Vagina (tissue), 2 donors: Measurements from ENCODE around the gene MPHOSPH6.

ENCODE experiments used
- POLR2A ChIP-seq, 2 donors: fragments of 450-650 bp; IDR thresholded peaks; one replicate each; pipeline ENCODE4 v1.6.1; 2017; ENCODE audit warnings: antibody characterized with exemption in 2 of 2, mild to moderate bottlenecking in 2 of 2, moderate library complexity in 2 of 2
- POLR2AphosphoS5 ChIP-seq, 2 donors: sonication (generic); formaldehyde crosslinking; IDR thresholded peaks; one replicate each; pipeline ENCODE4 v1.9.0; 2017; ENCODE audit warnings: antibody characterized with exemption in 2 of 2, mild to moderate bottlenecking in 2 of 2, low read depth in 1 of 2; ENCODE audit not compliant: insufficient read depth in 1 of 2
- TF ChIP-seq, protein P1 (sequence below), 3 experiments: fragments of 450-650 bp in 2 of 3; fragments of 200-600 bp in 1 of 3; sonication (generic) in 1 of 3; IDR thresholded peaks; one replicate each; pipeline ENCODE4 v1.5.1; 2017 to 2019; ENCODE audit warnings: antibody characterized with exemption in 3 of 3, mild to moderate bottlenecking in 2 of 3, moderate library complexity in 2 of 3

DNA sequence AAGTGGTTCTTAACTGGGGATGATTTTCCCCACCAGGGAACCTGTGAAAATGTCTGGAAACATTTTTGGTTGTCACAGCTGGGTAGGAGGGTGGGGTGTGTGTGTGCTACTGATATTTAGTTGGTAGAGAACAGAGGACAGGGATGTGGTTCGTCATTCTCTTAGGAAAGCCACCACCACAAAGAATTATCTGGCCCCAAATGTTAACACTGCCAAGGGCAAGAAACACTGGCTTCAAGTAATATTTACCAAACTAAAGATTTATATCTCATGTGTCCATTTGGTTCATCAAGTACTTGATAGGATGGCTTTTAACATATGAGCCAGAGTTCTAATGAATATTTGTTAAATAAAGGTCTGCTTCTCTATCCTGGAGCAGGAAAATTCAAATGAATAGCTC is 19.5 kb downstream of the MPHOSPH6 start:
- TF ChIP-seq, protein P1, sequence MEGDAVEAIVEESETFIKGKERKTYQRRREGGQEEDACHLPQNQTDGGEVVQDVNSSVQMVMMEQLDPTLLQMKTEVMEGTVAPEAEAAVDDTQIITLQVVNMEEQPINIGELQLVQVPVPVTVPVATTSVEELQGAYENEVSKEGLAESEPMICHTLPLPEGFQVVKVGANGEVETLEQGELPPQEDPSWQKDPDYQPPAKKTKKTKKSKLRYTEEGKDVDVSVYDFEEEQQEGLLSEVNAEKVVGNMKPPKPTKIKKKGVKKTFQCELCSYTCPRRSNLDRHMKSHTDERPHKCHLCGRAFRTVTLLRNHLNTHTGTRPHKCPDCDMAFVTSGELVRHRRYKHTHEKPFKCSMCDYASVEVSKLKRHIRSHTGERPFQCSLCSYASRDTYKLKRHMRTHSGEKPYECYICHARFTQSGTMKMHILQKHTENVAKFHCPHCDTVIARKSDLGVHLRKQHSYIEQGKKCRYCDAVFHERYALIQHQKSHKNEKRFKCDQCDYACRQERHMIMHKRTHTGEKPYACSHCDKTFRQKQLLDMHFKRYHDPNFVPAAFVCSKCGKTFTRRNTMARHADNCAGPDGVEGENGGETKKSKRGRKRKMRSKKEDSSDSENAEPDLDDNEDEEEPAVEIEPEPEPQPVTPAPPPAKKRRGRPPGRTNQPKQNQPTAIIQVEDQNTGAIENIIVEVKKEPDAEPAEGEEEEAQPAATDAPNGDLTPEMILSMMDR (IDR thresholded peaks at IDR 0.05) = no peak
- TF ChIP-seq POLR2AphosphoS5 (IDR thresholded peaks at IDR 0.05; ENCODE audit: insufficient read depth in 1 of 2, low read depth in 1 of 2) = no peak
- no peak for TF ChIP-seq POLR2A (IDR thresholded peaks at IDR 0.05)
